Activated T-cell treated with anti-CD3 and anti-CD28 coated beads, Interleukin-2, amount 50 U/mL, for 48 hours (primary cell): ENCODE data around the gene LILRA6.
"Not testable (repeated sequence)": the region's sequence is repeated elsewhere in the genome, so short reads cannot be mapped to it uniquely, and the experiment has no call there.

Experiments
- DNase-seq, 2 experiments: peaks; one replicate each; pipeline ENCODE4 v3.0.0-alpha.2; 2020

LILRA6 gene

GRCh38 chr19:54242646-54243045, at the start of gene LILRA6:
TSS of gene LILRA6 (minus strand) at chr19:54242790.
- not testable (repeated sequence) for DNase-seq

GRCh38 chr19:54289160-54289559, 46.6 kb upstream of the LILRA6 start:
- DNase-seq, result not testable (repeated sequence)

GRCh38 chr19:54287456-54287855, 44.9 kb upstream of the LILRA6 start:
- DNase-seq, result no peak

- not testable (repeated sequence) for DNase-seq
These were observed 43.7 kb upstream of the LILRA6 start for GRCh38 chr19:54286283-54286682.

GRCh38 chr19:54285427-54286056, 43.0 kb upstream of the LILRA6 start:
- not testable (repeated sequence) for DNase-seq

- no peak for DNase-seq
These were observed 40.3 kb upstream of the LILRA6 start for GRCh38 chr19:54282686-54283470.

GRCh38 chr19:54281729-54282075, 39.1 kb upstream of the LILRA6 start:
- DNase-seq, result not testable (repeated sequence)

GRCh38 chr19:54281007-54281728, 38.6 kb upstream of the LILRA6 start, which contains the start of gene LILRB2:
TSS of gene LILRB2 (minus strand) at chr19:54281110. CDS start at chr19:54280496, 614 bp downstream.
- no peak for DNase-seq

GRCh38 chr19:54280441-54280840, 37.9 kb upstream of the LILRA6 start:
- not testable (repeated sequence) for DNase-seq

GRCh38 chr19:54280025-54280424, 37.4 kb upstream of the LILRA6 start:
- not testable (repeated sequence) for DNase-seq

- no peak for DNase-seq
These were observed 36.9 kb upstream of the LILRA6 start for GRCh38 chr19:54279406-54279962.

- DNase-seq, result not testable (repeated sequence)
These were observed 36.1 kb upstream of the LILRA6 start for GRCh38 chr19:54278571-54279195.

GRCh38 chr19:54278056-54278455, 35.5 kb upstream of the LILRA6 start:
- DNase-seq, result not testable (repeated sequence)

- not testable (repeated sequence) for DNase-seq
These were observed 34.6 kb upstream of the LILRA6 start for GRCh38 chr19:54277111-54277615.

- no peak for DNase-seq
These were observed 33.4 kb upstream of the LILRA6 start for GRCh38 chr19:54275951-54276350.

- not testable (repeated sequence) for DNase-seq
These were observed 31.9 kb upstream of the LILRA6 start for GRCh38 chr19:54274516-54274915.

- DNase-seq, result no peak
These were observed 31.2 kb upstream of the LILRA6 start for GRCh38 chr19:54273821-54274220.

- DNase-seq, result not testable (repeated sequence)
These were observed 29.6 kb upstream of the LILRA6 start for GRCh38 chr19:54272181-54272580.

GRCh38 chr19:54271587-54271986, 29.0 kb upstream of the LILRA6 start:
- DNase-seq, result not testable (repeated sequence)

- no peak for DNase-seq
These were observed 28.5 kb upstream of the LILRA6 start for GRCh38 chr19:54271106-54271505.

- no peak for DNase-seq
These were observed 26.3 kb upstream of the LILRA6 start for GRCh38 chr19:54268936-54269335.

- peak; percentile 85 to 87 for DNase-seq
These were observed 23.5 kb upstream of the LILRA6 start for GRCh38 chr19:54266133-54266532.
